NCI-H128 (cell line): Measurements from ENCODE around the gene ZNF366.

Source experiments
- DNase-seq: peaks from one replicate; lab custom pipeline; 2025; ENCODE audit not compliant: unreplicated experiment; lab: John Stamatoyannopoulos, UW

ZNF366 gene

DNA sequence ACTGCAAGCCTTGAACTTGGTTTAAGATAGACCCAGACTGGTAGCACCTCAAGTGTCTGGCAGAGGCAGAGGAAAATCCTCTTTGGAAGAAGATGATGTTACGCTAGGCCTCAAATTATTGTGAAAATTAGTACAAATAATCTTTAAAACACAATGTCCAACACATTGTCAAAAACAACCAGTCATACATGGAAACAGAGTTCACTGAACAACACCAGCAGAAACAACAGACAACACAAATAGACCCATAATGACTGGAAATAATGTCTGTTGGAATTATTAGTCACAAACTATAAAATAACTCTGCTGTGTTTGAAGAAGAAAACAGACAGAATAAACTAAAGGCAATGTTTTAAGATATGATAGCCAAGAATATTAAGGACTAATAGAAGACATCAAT is 15.4 kb upstream of the ZNF366 start:
- no peak for DNase-seq

DNA sequence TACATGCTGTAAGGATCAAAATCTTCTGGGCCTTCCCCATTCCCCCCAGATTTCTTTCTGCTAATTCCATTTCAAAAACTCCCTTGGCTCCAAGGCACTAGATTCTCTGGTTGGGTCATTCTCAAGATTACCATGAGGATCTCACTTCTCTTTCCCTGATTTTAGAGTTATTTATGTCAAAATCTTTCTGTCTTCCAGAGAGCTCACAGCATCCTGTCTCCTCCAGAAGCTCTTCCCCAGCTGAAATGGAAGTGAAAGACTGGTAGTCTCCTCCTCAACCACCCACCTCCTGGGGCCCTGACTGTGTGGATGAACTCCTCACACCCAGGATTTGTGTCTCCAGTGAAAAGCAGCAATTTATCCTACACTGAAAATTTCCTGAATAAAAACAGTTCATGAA is 11.9 kb upstream of the ZNF366 start:
- no peak for DNase-seq

DNA sequence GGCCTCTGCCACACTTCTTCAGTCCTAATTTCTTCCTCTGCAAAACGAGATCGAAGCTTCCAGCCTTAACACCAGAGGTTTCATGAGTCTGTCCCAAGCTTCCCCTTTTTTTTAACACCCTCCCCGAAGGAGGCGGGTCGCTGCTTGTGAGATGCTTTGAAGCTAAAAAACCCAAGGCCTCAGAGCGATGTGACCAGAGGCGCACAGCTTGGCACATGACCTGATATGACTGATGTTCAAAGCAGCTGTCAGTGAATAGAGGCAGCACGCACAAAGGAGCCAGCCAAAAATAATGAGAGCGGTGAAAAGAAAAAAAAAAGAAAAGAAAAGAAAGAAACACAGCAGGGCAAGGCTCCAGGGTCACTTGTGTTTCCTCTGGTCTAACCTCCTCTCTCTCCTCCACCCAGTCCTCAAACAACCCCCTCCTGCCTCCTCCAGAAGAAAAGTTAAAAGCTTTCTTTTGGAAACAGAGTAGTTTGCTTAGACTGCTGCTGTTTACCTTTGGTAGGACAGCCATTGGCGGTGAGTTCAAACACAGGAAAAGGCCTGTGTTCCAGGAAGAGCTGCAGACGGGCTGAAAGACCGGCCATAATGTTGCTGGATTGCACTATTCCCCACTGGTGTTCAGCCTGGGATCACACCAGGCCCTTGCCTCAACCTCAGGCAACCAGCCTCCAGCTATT is 10.9 kb upstream of the ZNF366 start:
- no peak for DNase-seq

DNA sequence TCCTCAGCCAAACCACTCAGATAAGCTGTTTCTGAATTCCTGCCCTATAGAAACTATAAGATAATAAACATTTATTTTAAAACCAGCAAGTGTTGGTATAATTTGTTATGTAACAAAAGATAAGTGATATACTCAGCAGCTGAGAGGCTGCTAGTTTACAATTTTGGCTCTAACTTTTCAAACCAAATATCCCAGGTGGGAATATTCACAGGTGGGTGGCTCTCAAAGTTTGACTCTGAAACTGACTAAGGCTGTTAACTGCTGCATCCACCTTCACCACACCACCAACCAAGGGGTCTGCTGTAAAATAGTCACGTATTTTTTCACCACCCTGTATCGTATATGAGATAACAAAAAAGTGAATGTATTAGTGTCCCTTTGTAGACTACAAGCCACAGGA is 9.7 kb upstream of the ZNF366 start:
- no peak for DNase-seq

DNA sequence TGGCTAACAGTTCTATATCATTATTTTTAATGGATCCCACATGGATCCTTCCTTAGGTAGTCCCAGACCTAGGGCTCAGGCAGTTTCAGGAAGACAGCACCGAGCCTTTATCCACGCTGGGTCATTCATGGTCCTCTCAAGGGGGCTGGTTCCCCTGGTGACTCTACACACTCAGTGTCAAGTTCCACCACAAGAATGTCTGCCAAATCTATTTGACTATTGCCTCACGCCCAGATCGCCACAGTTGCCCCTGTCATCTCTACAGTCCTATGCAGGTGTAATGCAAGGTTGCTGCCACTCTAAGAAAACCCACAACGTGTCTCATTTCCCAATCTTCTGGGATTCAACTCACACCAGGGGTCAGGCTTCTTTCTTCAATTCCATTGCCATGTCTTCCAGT is 8.0 kb upstream of the ZNF366 start:
- no peak for DNase-seq

DNA sequence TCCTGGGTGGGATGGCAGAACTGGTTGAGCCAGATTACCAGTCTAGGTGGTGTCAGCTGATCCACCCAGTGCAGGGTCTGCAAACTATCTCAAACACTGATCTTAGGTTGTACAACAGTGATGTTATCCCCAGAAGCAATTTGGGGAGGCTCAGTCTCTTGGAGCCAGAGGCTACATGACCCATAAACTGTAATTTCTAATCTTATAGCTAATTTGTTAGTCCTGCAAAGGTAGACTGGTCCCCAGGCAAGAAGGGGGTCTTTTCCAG is 5.3 kb upstream of the ZNF366 start:
- no peak for DNase-seq

DNA sequence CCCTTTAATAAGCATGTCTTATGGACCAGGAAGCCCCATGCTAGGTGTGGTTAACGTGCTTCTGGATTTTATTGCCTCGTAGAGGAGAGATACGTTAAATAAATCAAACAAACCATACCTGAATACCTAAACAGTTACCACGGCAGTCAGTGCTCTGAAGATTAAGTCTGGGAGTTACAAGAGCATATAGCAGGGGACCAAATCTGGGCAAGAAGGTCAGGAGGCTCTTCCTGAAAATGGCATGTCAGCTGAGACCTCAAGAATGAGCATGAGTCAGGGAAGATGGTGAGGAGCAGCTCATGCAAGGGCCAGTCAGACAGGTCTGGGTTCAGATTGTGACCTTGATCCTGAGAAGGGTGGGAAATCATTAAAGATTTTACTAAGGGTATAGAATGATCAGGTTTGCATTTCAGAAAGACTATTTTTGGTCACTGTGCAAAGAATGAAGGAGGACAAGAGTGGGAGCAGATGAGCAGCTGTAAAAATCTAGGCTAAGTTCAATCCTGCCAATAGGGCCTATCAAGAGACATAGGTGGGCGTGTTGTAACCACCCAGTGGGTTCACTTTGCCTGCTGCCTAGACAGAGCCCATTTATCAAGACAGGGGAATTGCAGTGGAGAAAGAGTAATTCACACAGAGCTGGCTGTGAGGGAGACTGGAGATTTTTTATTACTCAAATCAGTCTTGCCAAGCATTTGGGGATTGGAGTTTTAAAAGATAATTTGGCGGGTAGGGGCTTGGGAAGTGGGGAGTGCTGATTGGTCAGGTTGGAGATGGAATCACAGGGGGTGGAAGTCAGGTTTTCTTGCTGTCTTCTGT is 4.8 kb upstream of the ZNF366 start:
- no peak for DNase-seq

DNA sequence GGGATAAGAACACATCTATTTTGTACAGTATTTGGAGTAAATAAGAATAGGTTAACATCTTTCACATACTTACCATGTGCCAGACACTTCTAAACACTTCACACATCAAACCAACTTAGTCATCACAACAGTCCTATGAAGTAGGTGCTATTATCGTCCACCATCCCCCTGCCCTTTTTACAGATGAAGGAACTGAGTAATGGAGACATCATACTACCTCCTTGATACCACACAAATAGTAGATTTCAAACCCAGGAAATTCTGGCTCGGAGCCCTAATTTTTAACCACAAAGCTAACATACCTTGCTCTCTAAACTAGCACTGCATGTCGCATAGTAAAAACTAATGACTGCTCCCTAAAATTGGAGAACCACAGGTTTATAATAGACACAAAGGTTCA is 4.2 kb upstream of the ZNF366 start:
- DNase-seq, result no peak

DNA sequence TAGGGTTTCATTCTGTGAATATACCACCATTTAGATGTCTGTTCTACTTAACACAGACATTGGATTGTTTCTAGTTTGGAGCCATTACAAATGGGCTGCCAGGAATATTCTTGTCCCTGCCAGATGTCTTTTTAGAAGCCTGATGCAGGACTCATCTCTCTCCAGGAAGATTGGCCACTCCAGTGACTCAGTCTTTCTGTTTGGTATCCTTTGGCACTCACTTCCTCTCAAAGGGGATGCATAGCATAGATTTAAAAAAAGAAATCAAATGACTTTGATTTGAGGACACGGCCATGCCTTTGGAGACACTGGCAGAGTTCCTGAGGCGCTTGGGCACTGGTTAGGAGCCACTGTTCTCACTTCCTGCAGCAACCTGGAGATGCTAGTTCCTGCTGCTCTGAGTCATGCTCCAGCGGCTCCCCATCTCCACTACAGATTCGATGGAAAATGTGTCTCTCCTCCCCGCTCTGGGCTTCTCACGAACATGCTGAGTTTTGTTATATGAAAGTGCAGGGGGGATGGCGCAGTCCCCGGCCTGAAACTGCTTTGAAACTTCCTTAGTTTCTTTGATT is 3.5 kb upstream of the ZNF366 start:
- DNase-seq, result no peak

DNA sequence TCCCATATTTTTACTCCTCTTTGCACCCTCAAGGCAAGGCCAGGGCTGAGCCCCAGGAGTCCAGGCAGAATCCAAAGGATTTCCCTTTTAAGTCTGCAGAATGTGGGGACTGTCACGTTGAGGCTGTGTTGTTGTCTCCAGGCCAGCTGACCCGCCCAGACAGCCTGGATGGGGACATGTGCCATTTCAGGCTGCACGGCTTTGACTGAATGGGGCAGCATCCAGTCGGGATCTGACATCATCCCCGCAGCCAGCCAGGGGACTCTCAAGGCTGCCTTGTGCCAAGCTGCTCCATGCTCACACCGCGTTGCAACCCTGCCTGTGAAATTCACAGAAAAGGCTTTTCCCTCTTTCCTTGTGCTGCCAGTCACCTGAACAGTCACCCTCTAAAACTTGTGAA is 2.2 kb upstream of the ZNF366 start:
- DNase-seq, result no peak

DNA sequence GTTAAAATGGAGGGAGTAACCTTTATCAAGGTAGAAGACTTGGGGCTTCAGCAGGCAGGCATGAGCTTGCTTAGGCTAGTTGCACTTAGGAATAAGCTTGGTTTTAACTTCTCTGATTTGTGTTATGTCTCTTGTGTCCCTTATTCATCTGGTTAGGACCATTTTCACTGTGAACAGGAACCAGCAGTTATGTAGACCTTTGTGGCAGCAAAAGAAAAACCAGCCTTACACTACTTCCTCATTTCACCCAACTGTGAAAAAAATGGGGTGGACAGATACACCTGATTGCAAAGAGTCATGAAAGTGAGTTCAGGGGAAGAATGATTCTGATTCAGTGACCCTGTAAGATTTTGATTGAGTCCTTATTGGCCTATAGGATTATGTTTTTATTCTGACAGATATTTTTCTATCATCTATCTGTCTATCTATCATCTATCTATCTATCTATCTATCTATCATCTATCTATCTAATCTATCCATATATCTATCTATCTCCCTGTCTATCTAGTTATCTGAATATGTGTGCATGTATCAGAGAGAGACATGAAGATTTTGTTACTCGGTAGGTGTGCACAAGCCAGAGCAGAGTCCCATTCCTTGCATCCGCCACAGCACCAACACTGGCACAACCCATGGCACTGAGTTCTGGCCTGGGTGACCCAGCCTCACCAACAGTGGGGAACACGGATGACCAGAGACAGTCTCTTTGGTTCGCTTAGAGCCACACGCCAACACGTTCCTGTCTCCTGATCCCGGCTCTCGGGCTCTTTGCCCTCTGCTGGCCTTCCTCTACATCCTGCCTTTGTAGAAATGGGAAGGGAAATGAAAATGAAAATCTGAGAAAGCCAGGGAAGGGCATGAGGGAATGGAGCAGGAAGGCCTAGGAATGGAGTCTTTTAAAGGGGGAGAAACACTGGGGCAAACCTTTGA is 1.3 kb upstream of the ZNF366 start:
- no peak for DNase-seq

DNA sequence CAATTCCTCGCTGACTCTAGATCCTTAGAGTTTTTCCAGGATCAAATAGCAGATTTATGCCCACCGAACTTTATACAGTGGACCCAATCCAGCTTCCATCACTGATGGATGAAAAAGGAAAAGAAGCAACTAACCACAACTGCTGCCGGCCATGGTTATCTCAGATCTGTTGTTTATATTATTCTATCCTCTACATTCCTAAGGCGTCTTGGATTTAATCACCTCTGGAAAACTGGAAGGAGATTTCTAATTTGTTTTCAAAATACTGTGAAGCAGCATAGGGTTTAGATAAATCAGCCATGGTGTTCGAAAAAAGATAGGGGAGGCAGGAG is 663 bp upstream of the ZNF366 start:
- DNase-seq, result no peak

DNA sequence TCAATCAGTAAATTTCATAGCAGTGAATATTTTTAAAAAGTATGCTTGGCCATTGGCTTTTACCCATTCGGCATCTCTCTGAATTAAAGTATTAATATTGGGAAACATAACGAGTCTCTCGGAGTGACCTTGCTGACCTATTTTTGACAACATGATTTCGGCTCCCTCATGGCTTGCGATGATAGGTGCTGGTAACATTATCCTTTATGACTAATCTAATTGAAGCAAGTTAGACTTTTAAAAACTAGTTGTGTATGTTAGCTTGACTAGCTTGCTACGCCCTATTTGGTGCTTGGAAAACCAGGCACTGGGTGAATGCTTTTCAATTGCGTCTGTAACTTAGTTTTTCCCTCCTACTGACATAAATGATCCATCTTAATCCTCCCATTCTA is 1.1 kb downstream of the ZNF366 start:
- DNase-seq, result no peak

DNA sequence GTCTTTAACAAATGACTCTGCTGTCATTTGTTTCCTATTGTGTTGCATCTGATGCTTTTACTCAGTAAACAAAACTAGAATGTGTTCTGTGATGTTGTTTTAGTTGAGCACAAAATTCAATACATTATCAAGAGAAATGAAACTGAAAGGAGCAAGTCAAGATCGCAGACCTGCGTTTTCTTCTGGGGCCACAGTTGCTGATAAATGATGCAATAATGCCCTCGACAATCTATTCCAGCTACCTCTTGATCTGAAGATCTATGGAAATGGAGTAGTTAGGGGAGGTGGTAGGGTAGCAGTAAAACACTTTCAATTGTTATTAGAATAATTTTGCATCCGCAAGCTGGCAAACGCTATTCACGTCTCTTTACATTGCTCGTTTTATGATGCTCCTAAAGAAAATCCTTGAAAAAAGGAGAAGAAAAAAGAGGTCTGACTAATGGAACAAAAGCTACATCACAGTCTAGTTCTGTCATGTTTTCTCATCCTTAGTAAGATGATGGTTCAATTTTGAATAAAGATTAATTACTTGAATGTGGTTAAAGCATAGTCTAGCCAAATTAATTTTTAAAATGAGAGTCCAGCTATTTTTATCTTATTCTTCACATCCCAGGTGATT is 1.6 kb downstream of the ZNF366 start:
- DNase-seq, result no peak

DNA sequence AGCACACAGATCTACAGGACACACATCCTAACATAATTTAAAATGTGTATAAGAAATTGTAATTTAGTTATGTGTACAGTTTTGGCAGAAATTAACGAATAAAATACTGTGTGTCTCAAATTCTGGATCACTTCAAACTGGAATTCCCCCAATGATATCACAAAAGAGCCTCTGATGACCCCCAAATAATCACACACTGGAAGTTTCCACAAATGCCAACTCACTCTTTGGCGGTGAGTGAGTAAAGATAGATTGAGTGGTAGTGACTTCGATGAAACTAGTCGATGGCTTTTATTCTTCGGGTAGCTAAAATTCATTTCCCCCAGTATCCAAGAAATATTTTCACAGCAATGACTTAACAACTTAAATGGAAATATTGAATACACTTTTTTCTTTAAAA is 2.2 kb downstream of the ZNF366 start:
- DNase-seq, result no peak

DNA sequence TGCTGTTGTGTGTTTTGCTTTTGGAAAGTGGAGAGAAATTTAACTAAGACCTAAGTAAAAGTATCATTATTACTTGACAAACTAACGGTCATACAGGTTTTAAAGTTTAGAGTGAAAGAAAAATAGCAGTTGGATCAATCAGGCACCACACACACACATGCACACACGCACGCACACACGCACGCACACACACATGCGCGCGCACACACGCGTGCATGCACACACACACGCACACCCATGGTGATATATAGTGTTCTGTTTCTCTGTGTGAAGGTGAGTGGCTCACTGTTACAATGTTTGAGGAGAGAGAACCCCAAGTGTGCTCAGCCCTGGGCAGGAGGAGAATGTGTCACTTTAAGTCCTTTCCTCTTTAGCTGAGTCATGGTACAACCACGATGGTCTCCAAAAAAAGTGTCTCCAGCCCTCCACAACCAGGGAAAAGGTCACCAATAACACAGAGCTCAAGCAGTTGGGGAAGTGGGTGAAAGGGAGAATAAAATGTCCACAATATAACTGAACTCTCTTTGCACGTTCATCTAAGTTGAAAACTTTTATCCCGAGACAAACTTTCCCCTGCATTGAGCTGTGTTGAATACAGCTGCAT is 3.2 kb downstream of the ZNF366 start:
- DNase-seq, result no peak

DNA sequence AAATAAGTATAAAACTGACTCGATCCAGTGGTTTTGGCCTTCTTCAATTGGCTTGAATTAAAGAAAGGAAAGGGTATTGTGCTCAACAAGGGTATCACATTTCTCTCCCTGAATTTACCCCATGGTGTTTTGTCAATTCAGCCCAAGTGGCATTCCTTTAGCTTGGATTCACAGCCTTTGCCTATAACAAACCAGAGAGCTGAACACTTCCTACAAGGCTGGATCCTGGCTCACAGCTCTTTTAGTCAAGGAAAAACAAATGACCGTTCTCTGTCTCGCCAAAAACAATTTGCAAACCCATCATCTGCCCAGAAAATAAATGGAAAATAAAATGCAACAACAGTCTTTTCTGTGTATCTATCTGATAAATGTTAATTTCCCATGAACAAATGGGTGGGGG is 5.7 kb downstream of the ZNF366 start:
- DNase-seq, result no peak

DNA sequence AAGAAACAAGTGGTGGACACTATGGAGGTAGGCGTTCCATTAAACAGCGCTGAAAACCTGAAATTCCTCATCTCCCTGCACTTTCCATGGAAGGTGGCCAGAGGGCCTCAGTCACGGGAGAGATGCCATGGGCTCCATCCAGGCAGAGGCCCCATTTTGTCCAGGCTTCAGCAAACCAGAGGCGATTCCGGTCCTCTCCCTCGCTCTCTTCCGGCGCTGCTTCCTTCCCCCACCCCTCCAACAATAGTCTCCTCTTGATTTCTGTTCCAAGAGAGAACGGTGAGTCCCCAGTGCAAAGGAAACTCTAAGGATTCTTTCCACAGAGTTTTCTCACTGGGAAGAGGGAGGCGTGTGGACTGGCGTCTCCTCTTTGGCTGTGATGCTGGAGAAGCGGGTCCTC is 7.5 kb downstream of the ZNF366 start:
- DNase-seq, result no peak

DNA sequence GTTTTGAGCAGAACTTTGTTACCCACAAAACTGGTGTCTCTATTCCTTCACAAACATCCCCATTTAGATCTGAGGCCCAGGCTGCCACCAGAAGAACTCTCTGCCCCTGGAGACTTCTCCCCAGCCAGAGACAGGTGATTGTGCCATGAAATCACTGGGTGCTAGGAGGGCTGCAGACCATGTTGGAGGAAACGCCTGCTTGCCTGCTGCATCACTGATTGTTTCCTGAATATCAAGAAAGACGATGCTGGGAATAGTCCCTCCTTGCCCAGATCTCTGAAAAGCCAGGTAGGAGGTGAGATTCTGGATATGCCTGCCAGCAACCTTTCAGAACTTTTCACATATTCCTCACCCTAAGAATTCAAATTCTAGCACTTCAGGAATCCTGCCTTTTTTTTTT is 8.1 kb downstream of the ZNF366 start:
- no peak for DNase-seq

DNA sequence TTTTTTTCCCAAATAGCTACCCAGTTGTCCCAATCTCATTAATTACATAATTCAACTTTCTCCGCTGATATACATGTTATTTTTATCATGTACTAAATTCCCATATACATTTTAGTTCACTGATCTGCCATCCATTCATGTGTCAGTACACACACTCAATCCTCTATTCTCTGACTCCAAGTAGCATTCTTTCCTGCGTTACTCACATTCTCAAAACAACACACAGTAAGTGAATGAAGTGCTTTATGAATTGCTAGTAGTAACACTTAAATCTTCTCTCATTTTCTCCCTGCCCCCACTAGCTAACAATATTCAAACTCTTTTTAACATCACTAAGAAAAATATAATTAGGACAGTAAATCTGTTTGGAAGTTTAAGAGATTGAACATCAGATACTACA is 8.9 kb downstream of the ZNF366 start:
- DNase-seq, result no peak

DNA sequence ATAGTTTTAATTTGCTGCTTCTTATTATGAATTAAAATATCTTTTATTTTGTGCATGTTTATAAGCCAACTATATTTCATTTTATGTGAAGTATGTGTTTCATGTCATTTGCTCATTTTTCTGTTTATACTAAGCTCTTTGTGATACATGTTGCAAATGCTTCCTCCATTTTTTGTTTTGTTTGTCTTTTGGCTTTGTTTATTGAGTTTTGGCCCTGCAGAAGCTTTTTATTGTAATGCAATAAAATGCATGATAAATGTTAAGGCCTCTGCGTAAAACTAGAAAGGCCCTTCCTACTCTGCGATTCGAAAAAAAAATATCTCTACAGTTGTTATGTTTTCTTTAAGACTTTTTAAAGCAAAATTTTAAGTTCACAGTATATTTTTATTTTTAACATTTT is 9.4 kb downstream of the ZNF366 start:
- DNase-seq, result no peak
